Hepatocyte (in vitro differentiated cells): ENCODE results near the gene NPM3. TPM values are rescaled to one million over a fixed set of nuclear protein-coding genes. Genes with fewer than 3 reads are reported as not detected.

Source experiments
- DNase-seq: peaks from one replicate; pipeline ENCODE4 v3.0.0-alpha.2; 2016; ENCODE audit warnings: low spot score
- H2AFZ ChIP-seq: fragments of 200-600 bp; sonication (generic); 2 replicates; pipeline ENCODE4 v1.6.0; 2016; ENCODE audit warnings: antibody characterized with exemption, mild to moderate bottlenecking
- H3K27ac ChIP-seq: fragments of 200-600 bp; sonication (generic); 2 replicates; pipeline ENCODE4 v1.5.1; 2016; ENCODE audit warnings: mild to moderate bottlenecking
- H3K27me3 ChIP-seq: fragments of 200-600 bp; sonication (generic); 2 replicates; pipeline ENCODE4 v1.6.1; 2016
- H3K36me3 ChIP-seq: fragments of 200-600 bp; sonication (generic); replicated peaks from 2 replicates; pipeline ENCODE4 v1.5.1; 2016; ENCODE audit warnings: low read depth; ENCODE audit not compliant: insufficient read depth
- H3K4me1 ChIP-seq: fragments of 200-600 bp; sonication (generic); 2 replicates; pipeline ENCODE4 v1.5.1; 2016; ENCODE audit warnings: mild to moderate bottlenecking, moderate library complexity; ENCODE audit not compliant: insufficient read depth
- H3K4me2 ChIP-seq: fragments of 200-600 bp; sonication (generic); 2 replicates; pipeline ENCODE4 v1.6.0; 2016
- H3K4me3 ChIP-seq: fragments of 200-600 bp; sonication (generic); 2 replicates; pipeline ENCODE4 v1.5.1; 2016; ENCODE audit warnings: mild to moderate bottlenecking
- H3K79me2 ChIP-seq: fragments of 200-600 bp; sonication (generic); 2 replicates; pipeline ENCODE4 v1.6.0; 2017; ENCODE audit warnings: mild to moderate bottlenecking
- H3K9me2 ChIP-seq: fragments of 200-600 bp; sonication (generic); replicated peaks from 2 replicates; pipeline ENCODE4 v1.6.0; 2017; ENCODE audit warnings: mild to moderate bottlenecking; ENCODE audit not compliant: insufficient read depth
- H3K9me3 ChIP-seq: fragments of 200-600 bp; sonication (generic); 2 replicates; pipeline ENCODE4 v1.5.1; 2016; ENCODE audit warnings: low read depth, mild to moderate bottlenecking
- H4K20me1 ChIP-seq: fragments of 200-600 bp; sonication (generic); 2 replicates; pipeline ENCODE4 v1.6.0; 2016; ENCODE audit warnings: mild to moderate bottlenecking; ENCODE audit not compliant: insufficient read depth, poor library complexity, severe bottlenecking
- CTCF ChIP-seq: fragments of 200-600 bp; sonication (generic); IDR thresholded peaks from 2 replicates; pipeline ENCODE4 v1.5.1; 2016; ENCODE audit warnings: antibody characterized with exemption, mild to moderate bottlenecking; ENCODE audit not compliant: poor library complexity
- EZH2 ChIP-seq: fragments of 200-600 bp; sonication (generic); IDR thresholded peaks from 2 replicates; pipeline ENCODE4 v1.6.1; 2016; ENCODE audit warnings: antibody characterized with exemption, mild to moderate bottlenecking, borderline replicate concordance
- EZH2phosphoT487 ChIP-seq: fragments of 200-600 bp; sonication (generic); IDR thresholded peaks from one replicate; pipeline ENCODE4 v1.6.1; 2018; ENCODE audit warnings: antibody characterized with exemption, mild to moderate bottlenecking, low read depth, moderate library complexity; ENCODE audit not compliant: unreplicated experiment, severe bottlenecking
- WGBS: methylation state at CpG from one replicate; pipeline ENCODE4 v1.1.6; 2016; ENCODE audit warnings: low lambda C conversion rate; ENCODE audit errors: missing lambda C conversion rate; 5-methylcytosine and 5-hydroxymethylcytosine counted together
- polyA plus RNA-seq: library from polyadenylated mRNA; unstranded; fragments of >200 nt; fragmentation: Nextera tagmentation; extraction: Ambion mirVana; gene quantifications from 2 replicates; pipeline ENCODE4 v1.2.1, GENCODE V29; 2016
- total RNA-seq: library from RNA; depleted of rRNA; stranded (reverse); fragments of >200 nt; gene quantifications from 2 replicates; pipeline ENCODE4 v1.2.3, GENCODE V29; 2014

NPM3 gene
- total and polyA plus RNA-seq, 2 experiments from 2014 or later, result 5.1 to 69.4 TPM

GRCh38 chr10:101827919-101828600, 44.8 kb upstream of the NPM3 start:
- Histone ChIP-seq H2AFZ (no peak overlapping the region), H3K4me2 (no peak overlapping the region), H3K4me1 (peaks cover 14% of the 10 kb centered on the region), H3K36me3 (no peaks in the 10 kb centered on the region), H3K9me3 (no peaks in the 10 kb centered on the region), H3K79me2 (no peaks in the 10 kb centered on the region), H3K27me3 (no peaks in the 10 kb centered on the region), H3K27ac (no peak overlapping the region), H3K9me2 (no peaks in the 10 kb centered on the region), H3K4me3 (no peak overlapping the region), H4K20me1 (no peaks in the 10 kb centered on the region)
- 98% methylated on average over 10 of the region's 10 CpGs for WGBS
- no peak for TF ChIP-seq EZH2phosphoT487
- TF ChIP-seq CTCF, result no peak
- TF ChIP-seq EZH2, result no peak
- no peak for DNase-seq

DNA sequence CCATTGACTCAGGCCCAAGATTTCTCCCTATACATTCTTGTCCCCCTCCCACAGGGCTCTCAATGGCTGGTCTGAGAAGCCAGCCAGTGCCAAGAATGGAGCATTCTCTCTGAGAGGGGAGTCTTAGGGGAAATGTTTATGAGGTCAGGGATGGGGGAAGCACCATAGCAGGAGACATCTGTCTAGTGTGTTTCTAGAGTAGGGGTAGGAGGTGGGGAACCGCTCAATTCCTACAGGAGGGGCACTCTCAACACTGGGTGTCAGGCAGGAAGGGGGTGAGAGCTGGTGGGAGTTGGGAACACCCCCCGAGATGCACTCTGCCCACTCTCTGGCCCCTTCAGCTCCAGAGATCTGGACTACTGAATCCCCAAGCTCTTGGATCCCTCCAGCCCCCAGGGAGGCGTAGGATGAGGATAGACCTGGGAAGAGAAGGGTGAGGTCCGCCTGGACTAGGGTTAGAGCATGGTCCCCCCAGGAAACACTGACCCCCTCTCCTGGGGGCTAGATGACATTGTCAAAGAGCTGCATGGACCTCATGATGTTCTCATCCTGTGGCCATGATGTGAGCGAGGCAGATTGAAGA, 43.7 kb upstream of the NPM3 start:
- no peak for DNase-seq
- Histone ChIP-seq H3K4me3 (no peak overlapping the region), H2AFZ (no peak overlapping the region), H3K4me2 (no peak overlapping the region), H3K9me3 (no peaks in the 10 kb centered on the region), H3K4me1 (peaks cover 14% of the 10 kb centered on the region), H3K27ac (no peak overlapping the region), H3K79me2 (no peaks in the 10 kb centered on the region), H4K20me1 (no peaks in the 10 kb centered on the region), H3K9me2 (no peaks in the 10 kb centered on the region), H3K27me3 (no peaks in the 10 kb centered on the region), H3K36me3 (no peaks in the 10 kb centered on the region)
- TF ChIP-seq EZH2phosphoT487 (no peak), EZH2 (no peak)
- WGBS, result 94% methylated on average over 5 of the region's 5 CpGs

- no peak overlapping the region for H3K4me3 ChIP-seq
- no peaks in the 10 kb centered on the region for H3K27me3 ChIP-seq
- H2AFZ ChIP-seq, result no peak overlapping the region
- H3K4me2 ChIP-seq, result no peak overlapping the region
- TF ChIP-seq CTCF, result no peak
- no peak for TF ChIP-seq EZH2phosphoT487
- TF ChIP-seq EZH2, result no peak
- H3K27ac ChIP-seq, result no peak overlapping the region
- no peaks in the 10 kb centered on the region for H3K36me3 ChIP-seq
- no peaks in the 10 kb centered on the region for H3K9me3 ChIP-seq
- peaks cover under 1% of the 10 kb centered on the region for H3K4me1 ChIP-seq
- WGBS, result 91% methylated on average over 2 of the region's 2 CpGs
- DNase-seq, result no peak
- H3K79me2 ChIP-seq, result peaks cover 5% of the 10 kb centered on the region
- H4K20me1 ChIP-seq, result no peaks in the 10 kb centered on the region
- no peaks in the 10 kb centered on the region for H3K9me2 ChIP-seq
Observed at GRCh38 chr10:101824736-101825135, 41.5 kb upstream of the NPM3 start.

- TF ChIP-seq EZH2 (no peak), CTCF (no peak), EZH2phosphoT487 (no peak)
- peaks cover 39% of the 10 kb centered on the region for H4K20me1 ChIP-seq
- no peaks in the 10 kb centered on the region for H3K36me3 ChIP-seq
- peak overlapping the region; percentile 61 for H2AFZ ChIP-seq
- WGBS, result 18% methylated on average over 14 of the region's 14 CpGs
- no peaks in the 10 kb centered on the region for H3K9me2 ChIP-seq
- peak overlapping the region; percentile 10 for H3K4me3 ChIP-seq
- no peaks in the 10 kb centered on the region for H3K9me3 ChIP-seq
- no peaks in the 10 kb centered on the region for H3K27me3 ChIP-seq
- H3K4me2 ChIP-seq, result peak overlapping the region; percentile 74
- peak overlapping the region; percentile 86 for H3K27ac ChIP-seq
- H3K79me2 ChIP-seq, result peaks cover 45% of the 10 kb centered on the region
- H3K4me1 ChIP-seq, result peaks cover 19% of the 10 kb centered on the region
- peak; percentile 66 for DNase-seq
Observed at GRCh38 chr10:101818872-101819633, 35.8 kb upstream of the NPM3 start.
